Measurements from ENCODE around the gene IQCM. TPM values are rescaled to one million over a fixed set of nuclear protein-coding genes. Genes with fewer than 3 reads are reported as not detected.

The IQCM gene
- total RNA-seq, 1 donor from 2014 or later: not detected

GRCh38 chr4:149631629-149632028 lies 184.0 kb downstream of the IQCM start:
- no peak for ATAC-seq
- DNase-seq (ENCODE audit: low spot score): no peak
- intact Hi-C loops (cut with DNase I): no loop called here

- intact Hi-C loops (cut with DNase I): no loop called here
- DNase-seq (ENCODE audit: low spot score) (no peak), ATAC-seq (peak; percentile 26)
Observed at GRCh38 chr4:149630064-149630463, 185.6 kb downstream of the IQCM start.

GRCh38 chr4:149605601-149606378 lies 209.9 kb downstream of the IQCM start:
- intact Hi-C loops (cut with DNase I): no loop called here
- ATAC-seq: no peak
- no peak for DNase-seq (ENCODE audit: low spot score)

- ATAC-seq (no peak), DNase-seq (ENCODE audit: low spot score) (no peak)
- intact Hi-C loops (cut with DNase I): no loop called here
Observed at GRCh38 chr4:149604827-149605226, 210.8 kb downstream of the IQCM start.

- ATAC-seq (no peak), DNase-seq (ENCODE audit: low spot score) (no peak)
- intact Hi-C loops (cut with DNase I): no loop called here
Observed at GRCh38 chr4:149595500-149595899, 220.1 kb downstream of the IQCM start.

GRCh38 chr4:149589826-149590225 lies 225.8 kb downstream of the IQCM start:
- DNase-seq (ENCODE audit: low spot score) (no peak), ATAC-seq (no peak)
- intact Hi-C loops (cut with DNase I): no loop called here

GRCh38 chr4:149584722-149585121 lies 230.9 kb downstream of the IQCM start:
- no peak for DNase-seq (ENCODE audit: low spot score)
- no peak for ATAC-seq
- intact Hi-C loops (cut with DNase I): no loop called here

- no peak for ATAC-seq
- intact Hi-C loops (cut with DNase I): no loop called here
Observed at GRCh38 chr4:149574971-149575370, 240.7 kb downstream of the IQCM start.

GRCh38 chr4:149572716-149573115 lies 242.9 kb downstream of the IQCM start:
- ATAC-seq (no peak), DNase-seq (ENCODE audit: low spot score) (no peak)
- intact Hi-C loops (cut with DNase I): no loop called here

More at GRCh38 chr4:149574971-149575370, 240.7 kb downstream of the IQCM start:
- no peak for DNase-seq (ENCODE audit: low spot score)

GRCh38 chr4:149555799-149556198 lies 259.8 kb downstream of the IQCM start:
- intact Hi-C loops (cut with DNase I): no loop called here
- DNase-seq (ENCODE audit: low spot score) (no peak), ATAC-seq (no peak)

GRCh38 chr4:149555146-149555545 lies 260.5 kb downstream of the IQCM start:
- DNase-seq (ENCODE audit: low spot score): no peak
- intact Hi-C loops (cut with DNase I): no loop called here
- no peak for ATAC-seq

GRCh38 chr4:149553959-149554520 lies 261.6 kb downstream of the IQCM start:
- DNase-seq (ENCODE audit: low spot score): no peak
- intact Hi-C loops (cut with DNase I): no loop called here

GRCh38 chr4:149552601-149553000 lies 263.0 kb downstream of the IQCM start:
- intact Hi-C loops (cut with DNase I): no loop called here
- DNase-seq (ENCODE audit: low spot score) (no peak), ATAC-seq (no peak)

More at GRCh38 chr4:149553959-149554520, 261.6 kb downstream of the IQCM start:
- no peak for ATAC-seq

- DNase-seq (ENCODE audit: low spot score) (no peak), ATAC-seq (peak; percentile 75)
- intact Hi-C loops (cut with DNase I): no loop called here
Observed at GRCh38 chr4:149549911-149550310, 265.7 kb downstream of the IQCM start.

- no peak for DNase-seq (ENCODE audit: low spot score)
- ATAC-seq: no peak
- intact Hi-C loops (cut with DNase I): no loop called here
Observed at GRCh38 chr4:149534779-149535178, 280.9 kb downstream of the IQCM start.

- no peak for DNase-seq (ENCODE audit: low spot score)
- intact Hi-C loops (cut with DNase I): no loop called here
- no peak for ATAC-seq
Observed at GRCh38 chr4:149531861-149532260, 283.8 kb downstream of the IQCM start.

GRCh38 chr4:149523039-149523438 lies 292.6 kb downstream of the IQCM start:
- intact Hi-C loops (cut with DNase I): no loop called here
- no peak for ATAC-seq
- no peak for DNase-seq (ENCODE audit: low spot score)

GRCh38 chr4:149521611-149522425 lies 293.8 kb downstream of the IQCM start:
- DNase-seq (ENCODE audit: low spot score) (no peak), ATAC-seq (peak; percentile 20)
- intact Hi-C loops (cut with DNase I): no loop called here

GRCh38 chr4:149518471-149518870 lies 297.2 kb downstream of the IQCM start:
- ATAC-seq (no peak), DNase-seq (ENCODE audit: low spot score) (no peak)
- intact Hi-C loops (cut with DNase I): no loop called here

GRCh38 chr4:149513081-149513480 lies 302.6 kb downstream of the IQCM start:
- intact Hi-C loops (cut with DNase I): no loop called here

More at GRCh38 chr4:149513081-149513480, 302.6 kb downstream of the IQCM start:
- DNase-seq (ENCODE audit: low spot score) (no peak), ATAC-seq (no peak)
